CD4-positive, alpha-beta T cell treated with Interleukin-12 subunit alpha and Interleukin-12 subunit beta, for 1 hour (primary cell): ENCODE measurements around the gene TPRN.
A peak's percentile ranks its signal among the peaks of the same experiment; 100 is the strongest.

Experiments used
- DNase-seq: peaks from one replicate; pipeline ENCODE4 v3.0.0-alpha.2; 2020

Gene TPRN

DNA sequence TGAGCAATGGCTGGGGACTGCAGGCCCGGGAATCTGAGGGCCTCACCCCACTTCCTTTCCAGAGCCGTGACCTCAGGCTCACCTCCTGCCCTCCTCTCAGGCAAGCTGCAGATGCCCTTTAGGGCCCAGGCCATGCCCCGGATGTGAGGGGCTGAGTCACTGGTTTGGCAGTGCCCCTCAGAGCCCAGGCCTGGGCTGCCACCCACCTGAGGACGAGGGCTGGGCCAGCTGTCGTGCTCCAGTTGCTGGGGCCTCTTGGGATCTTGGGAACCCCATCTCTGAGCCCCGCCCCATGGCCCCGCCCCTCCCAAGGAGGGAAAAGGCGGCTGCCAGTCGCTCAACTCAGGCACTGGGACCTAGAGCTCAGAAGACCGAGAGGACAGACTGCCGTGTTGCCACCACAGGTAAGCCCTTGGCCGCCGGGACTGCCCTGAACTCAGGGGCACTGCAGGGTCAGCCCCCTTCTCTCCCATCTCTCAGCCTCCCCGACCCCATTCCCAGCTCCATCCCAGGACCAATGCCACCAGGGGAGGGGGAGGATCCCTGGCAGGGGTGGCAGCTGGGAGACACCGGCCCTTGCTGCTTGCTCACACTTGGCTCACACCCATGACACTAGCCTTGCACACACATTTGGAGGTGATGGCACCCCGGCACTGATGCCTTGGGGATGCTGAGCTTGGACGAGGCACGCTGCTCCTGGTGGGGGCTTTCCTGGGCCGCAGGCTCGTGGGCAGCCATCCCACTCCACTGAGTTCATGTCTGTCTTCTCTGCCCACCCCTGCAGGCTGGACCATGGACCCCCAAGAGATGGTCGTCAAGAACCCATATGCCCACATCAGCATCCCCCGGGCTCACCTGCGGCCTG lies 24.5 kb upstream of the TPRN start, which contains the start of gene CYSRT1:
TSS of gene CYSRT1 (plus strand) at position 345 of the 865 bp plus-strand sequence. CDS start at position 793, 448 bp downstream.
- DNase-seq: no peak

DNA sequence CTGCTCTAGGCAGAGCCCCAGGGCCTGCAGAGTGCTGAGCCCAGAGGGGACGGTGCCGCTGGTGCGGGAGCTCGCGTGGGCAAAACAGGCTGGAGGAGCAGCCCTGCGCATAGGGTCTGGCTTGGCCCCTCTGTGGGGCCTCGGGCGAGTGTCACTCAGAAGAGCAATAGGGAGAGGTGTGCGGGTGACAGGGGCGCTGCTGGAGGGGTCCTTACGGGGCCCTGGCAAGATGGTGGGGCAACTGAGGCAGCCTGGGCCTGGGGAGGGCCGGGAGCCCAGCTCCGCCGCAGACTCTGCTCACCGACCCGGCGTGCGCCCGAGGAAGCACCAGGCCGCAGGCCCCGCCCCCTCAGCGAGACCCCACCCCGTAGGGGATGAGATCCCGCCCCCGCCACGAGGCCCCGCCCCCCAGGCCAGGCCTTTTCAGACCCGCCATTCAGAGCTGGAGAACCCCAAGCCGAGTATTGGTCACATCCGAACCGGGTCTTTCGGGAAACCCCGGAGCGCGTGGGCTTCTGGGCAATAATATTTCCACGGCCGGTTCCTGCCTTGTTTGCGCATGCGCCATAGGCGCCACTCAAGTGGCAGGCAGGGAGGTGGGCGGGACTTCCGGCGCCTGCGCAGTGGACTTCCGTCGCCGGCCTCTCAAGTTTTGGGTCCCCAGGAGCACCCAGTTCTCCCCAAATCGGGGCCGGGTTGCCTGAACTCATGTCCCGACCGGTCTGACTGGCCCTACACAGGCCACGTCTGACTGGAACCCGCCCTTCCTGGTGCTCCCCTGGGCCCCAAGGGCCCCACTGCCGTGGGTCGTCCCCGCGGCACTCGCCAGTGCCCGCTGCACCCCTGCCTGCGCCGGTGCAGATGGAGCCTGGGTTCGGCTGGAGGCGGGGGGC lies 22.8 kb upstream of the TPRN start:
- DNase-seq: peak; percentile 99

DNA sequence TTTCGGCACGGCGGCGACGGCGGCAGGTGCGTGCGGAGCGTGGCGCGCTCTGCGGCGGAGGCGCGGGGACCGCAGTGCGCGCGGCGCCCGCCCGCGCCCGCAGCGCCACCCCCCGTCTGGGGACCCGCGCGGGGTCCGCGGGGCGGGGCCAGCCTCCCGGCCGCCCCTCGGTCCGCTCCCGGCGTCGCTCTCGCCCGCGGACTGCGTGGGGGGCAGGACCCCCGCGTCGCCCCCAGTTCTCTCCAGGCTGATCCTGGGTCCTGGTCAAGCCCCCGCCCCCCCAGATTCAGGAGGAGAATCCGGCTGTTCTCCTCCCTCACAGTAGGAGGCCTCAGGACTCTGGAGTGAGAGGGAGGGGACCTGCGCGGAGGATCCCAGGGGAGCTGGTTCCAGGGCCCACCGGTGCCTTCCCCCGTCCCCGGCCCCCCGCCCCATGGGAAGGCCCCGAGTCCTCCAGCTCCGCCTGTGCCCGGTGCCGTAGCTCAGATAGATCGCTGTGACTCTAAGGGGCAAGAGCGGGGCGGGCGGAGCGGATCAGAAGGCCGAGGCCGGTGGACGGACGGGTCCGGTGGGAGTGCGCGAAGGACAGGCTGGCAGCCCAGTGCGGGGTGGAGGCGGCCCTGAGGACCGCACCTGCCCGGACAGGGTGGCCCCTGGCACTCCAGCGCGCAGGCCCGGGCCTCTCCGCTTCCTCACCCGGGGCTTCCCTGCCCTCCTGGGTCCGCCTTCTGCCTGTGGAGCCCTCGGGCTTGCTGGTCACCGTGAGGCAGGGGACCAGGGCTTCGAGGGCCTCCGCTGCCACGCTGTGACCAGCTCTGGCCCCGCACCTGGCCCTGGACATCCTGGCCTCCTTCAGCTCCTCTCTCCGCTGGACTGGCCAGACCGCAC lies 21.9 kb upstream of the TPRN start, which contains the start of gene RNF208:
TSS of gene RNF208 (minus strand) at position 51 of the 888 bp plus-strand sequence. CDS start 1,028 bp downstream, outside the sequence.
- no peak for DNase-seq

DNA sequence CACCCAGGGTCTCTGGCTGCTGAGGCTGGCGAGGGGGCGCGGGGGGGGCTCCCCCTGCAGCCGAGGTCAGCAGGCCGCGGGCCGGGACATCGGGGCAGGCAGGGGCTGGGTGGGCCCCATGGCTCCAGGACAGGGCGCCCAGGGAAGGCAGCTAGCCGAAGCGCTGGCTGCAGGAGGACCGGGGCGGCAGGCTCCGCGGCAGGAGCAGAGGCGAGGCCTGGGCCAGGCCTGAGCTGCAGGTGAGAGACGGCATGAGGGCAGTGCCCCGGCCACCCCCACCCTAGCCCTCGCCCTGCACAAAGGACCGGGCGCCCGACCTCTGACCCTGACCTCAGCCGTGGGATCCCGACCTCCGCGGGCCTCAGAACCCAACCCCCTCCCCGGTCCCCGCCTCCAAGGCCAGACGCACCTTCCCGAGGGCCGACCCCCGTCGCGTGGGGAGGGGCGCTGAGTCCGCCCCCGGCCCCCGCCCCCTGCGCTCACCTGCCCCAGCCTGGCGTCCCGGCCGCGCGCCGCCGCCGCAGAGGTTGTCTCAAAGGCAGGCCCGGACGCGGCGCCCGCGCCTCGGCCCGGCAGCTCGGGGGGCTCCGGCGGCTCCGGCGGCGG lies 21.1 kb upstream of the TPRN start:
- no peak for DNase-seq

DNA sequence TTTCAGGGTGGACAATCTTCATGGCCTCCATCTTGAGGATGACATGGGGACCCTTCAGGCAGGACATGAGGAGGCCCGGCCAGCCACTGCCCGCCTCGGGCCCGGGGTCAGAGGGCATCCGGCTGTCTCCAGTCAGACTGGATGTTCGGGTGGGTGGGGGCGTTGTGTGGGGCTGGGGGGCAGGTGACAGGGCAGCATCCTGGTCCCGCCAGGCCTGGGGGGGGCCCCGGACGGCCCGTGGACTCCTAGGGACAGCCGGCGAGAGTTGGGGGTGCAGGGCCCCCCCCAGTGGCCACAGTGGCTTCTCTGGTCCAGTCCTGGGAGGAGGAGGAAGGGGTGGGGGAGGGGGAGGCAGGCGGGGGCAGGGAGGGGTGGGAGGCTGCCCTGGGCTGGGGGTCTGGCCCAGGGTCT lies 20.6 kb upstream of the TPRN start:
- DNase-seq: no peak

DNA sequence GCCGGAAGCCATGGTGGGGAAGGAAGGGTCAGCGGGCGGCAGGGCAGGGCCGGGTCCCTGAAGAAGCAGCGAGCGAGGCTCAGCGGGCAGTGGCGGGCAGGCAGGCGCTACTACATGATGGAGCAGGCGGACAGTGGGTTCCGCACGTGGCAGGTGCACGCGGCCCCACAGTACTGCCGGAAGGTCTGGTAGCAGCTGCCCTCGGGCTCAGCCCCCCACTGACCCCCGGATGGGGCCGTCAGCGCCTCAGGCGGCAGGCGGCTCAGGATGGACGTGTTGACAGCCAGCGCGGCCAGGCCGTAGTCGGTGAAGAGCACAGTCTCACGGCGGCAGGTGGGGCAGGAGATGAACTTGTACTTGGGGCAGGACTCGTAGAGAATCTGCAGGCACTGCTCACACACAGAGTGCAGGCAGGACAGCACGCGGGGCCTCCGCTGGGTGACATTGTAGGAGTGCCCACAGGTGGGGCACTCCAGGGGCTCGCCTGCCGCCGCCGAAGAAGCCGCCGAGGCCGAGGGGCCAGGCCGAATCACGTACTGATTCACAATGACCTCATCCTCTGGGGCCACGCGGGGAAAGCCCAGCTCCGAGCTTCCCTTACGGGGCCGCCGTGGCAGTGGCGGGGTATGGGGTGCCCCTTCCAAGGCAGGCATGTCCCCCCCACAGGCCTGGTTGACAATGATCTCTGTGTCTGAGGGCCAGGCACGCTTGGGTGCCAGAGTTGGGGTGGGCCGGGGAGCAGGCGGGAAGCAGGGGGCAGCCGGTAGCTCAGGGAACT lies 20.0 kb upstream of the TPRN start:
- no peak for DNase-seq

DNA sequence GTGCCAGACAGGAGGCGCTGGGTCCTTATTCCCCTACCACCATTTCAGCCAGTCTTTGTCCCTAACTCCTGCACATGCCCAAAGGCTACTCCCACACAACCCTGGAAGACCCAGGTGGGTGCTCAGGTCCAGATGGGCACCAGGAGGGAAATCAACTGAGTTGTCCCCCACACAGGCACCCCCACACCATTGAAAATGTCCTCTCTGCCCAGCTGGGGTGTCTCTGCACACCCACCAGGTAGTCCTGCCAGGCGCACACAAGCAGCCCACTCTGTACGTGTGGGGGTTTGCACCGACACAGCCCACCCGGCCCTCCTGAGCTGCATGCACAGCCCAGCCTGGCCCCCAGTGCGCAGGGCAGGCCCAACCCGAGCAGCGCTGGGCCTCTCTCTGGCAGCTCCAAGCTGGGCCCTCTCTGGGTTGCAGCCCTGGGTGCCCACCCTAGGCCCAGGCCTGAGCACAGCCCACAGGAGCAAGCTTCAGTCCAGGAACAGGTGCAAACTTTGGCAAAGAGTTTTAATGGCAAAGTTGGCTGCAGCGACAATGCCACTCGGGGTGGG lies 19.3 kb upstream of the TPRN start:
- no peak for DNase-seq

DNA sequence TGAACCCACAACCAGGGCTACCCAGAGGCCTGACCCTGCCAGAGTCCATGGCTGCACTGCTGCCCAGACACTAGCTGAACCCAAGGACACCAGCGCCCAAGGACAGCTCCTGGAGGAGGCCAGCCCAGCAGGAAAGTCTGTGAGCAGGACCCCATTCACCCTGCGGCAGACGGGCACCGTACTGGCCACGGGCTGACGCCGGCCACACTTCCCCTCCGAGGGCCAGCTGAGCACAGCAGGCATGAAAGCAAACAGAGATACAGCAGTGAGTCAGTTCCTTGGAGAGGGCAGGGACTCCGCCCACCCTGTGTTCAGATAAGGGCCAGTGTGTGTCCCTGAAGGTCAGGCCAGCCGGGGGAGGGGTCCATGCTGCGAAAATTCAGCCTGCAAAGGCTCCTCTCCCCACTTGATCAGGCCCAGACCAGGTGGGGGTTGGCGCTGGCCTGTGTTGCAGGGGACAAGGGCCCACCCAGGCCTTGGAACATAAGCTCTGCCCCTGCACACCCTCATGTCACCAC lies 18.3 kb upstream of the TPRN start:
- no peak for DNase-seq

DNA sequence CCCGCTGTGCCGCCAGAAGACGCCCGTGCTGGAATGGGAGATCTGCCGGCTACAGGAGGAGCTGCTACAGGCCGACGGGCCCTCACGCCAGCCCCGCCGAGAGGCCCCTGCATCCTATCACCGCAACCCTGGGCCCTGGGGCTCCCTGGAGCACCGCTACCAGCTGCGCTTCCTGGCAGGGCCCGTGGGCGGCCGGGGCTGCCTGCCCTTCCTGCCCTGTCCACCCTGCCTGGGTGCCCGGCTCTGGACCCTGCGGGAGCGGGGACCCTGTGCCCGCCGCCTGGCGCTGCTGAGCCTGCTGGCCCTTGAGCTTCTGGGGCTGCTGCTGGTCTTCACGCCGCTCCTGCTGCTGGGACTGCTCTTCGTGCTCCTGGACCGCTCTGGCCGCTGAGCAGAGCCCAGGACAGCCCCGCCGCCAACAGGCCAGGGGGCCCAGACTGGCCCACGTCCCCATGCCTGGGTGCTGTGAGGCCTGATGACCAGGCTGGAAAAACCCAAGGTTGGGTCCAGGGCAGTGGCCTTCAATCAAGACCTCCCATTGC lies 17.7 kb upstream of the TPRN start:
- no peak for DNase-seq

DNA sequence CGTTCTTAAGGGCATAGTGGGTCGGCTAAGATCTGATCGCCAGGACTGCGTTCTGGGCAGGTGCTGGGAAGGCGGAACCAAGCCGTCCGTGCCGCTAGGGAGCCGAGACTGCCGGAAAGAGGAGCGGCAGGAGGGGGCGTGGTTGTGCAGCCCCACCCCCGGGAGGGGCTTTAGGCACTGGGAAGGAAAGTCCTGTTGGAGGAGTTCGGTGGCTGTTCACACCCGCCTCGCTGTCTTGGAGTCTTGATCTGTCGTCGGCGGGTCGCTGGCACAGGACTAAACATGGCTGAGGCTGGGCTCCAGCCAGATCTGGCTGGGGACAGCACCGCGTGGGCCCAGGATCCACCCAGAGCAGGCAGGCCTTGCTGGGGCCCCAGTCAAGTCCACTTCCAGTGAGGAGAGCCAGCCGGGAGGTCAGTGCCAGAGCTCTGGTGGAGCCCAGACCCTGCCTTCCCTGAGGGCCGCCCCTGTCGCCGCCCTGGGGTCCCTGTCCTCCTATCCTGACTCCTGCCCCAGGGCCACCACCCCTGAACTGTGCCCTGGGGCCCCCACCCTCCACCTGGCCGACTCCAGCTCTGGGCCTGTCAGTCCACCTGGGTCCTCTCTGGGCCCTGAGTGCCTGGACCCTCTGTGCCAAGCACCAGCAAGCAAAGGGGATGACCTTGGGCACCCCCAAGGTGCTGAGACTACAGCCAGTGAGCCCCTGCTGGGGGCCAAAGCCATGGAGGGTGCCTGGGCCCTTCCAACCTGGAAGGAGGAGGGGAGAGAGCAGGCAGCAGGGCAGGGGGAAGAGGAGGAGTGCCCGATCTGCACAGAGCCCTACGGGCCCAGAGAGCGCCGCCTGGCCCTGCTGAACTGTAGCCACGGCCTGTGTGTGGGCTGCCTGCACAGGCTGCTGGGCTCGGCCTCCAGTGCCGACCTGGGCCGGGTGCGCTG lies 17.0 kb upstream of the TPRN start:
- DNase-seq: no peak

DNA sequence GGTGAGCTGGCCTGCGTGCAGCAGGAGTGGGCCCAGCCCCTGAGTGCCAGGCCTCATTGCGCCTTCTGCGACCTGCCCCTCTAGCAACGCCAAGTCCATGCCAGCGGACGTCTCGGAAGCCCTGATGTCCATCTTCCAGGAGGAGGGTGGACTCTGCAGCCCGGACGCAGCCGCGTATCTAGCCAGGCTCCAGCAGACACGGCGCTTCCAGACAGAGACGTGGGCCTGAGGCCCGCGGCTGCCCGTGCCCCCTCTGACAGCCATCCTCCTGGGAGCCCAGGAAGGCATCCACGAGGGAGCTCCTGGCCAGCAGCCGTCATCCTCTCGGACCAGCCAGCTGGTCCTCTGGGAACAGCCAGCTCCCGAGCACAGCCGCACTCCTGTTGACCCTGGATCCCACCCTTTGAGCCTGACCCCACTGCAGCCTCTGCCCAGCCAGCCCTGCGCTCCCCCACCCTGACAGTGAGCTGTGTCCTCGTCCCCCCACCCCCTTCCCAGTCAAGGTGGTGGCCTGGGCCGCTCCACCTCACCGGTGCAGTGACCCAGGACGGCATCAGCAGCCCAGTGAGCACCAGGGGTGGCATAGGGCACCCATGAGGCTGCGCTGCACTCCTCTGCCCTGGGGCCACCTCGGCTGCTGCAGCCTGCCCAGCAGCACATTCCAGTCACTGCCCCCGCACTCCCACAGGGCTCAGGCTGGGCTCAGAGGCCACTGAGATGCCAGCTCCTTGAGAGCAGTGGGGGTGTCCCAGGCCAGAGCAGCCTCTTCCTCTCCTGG lies 15.8 kb upstream of the TPRN start:
- no peak for DNase-seq

DNA sequence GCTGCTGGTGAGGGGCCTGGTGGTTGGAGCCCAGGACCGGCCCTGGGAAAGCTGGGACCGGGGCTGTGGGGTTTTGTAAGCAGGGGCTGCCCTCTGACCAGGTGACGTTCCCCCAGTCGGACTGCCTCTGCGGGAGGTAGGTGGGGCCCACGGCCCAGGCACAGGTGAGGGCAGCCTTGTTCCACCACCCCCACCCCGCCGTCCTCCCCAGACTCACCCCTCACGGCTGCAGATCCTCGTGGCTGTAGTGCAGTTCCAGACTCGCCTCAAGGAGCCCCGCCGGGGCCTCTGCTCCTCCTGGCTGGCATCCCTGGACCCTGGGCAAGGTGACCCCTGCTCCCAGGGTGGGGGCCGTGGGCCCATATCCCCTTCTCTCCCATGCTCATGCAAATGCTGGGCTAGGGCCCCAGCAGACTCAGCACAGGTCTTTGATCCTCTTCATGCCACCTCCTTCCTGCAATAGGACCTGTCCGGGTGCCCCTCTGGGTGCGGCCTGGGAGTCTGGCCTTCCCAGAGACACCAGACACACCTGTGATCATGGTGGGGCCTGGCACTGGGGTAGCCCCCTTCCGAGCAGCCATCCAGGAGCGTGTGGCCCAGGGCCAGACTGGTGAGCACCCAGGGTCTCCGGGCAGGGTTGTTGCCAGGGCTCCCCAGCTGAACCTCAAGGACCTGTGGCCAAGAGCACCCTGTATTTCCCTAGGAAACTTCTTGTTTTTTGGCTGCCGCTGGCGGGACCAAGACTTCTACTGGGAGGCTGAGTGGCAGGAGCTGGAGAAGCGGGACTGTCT lies 14.8 kb upstream of the TPRN start:
- no peak for DNase-seq

DNA sequence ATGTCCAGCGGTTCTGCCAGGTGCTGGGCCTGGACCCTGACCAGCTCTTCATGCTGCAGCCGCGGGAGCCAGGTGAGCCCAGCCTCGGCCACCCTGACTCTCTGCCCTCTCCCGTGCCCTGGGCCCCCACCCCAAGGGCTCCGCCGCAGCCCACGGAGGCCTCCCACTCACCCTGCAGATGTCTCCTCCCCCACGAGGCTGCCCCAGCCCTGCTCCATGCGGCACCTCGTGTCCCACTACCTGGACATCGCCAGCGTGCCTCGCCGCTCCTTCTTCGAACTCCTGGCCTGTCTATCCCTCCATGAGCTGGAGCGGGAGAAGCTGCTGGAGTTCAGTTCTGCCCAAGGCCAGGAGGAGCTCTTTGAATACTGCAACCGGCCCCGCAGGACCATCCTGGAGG lies 14.1 kb upstream of the TPRN start:
- DNase-seq: no peak

DNA sequence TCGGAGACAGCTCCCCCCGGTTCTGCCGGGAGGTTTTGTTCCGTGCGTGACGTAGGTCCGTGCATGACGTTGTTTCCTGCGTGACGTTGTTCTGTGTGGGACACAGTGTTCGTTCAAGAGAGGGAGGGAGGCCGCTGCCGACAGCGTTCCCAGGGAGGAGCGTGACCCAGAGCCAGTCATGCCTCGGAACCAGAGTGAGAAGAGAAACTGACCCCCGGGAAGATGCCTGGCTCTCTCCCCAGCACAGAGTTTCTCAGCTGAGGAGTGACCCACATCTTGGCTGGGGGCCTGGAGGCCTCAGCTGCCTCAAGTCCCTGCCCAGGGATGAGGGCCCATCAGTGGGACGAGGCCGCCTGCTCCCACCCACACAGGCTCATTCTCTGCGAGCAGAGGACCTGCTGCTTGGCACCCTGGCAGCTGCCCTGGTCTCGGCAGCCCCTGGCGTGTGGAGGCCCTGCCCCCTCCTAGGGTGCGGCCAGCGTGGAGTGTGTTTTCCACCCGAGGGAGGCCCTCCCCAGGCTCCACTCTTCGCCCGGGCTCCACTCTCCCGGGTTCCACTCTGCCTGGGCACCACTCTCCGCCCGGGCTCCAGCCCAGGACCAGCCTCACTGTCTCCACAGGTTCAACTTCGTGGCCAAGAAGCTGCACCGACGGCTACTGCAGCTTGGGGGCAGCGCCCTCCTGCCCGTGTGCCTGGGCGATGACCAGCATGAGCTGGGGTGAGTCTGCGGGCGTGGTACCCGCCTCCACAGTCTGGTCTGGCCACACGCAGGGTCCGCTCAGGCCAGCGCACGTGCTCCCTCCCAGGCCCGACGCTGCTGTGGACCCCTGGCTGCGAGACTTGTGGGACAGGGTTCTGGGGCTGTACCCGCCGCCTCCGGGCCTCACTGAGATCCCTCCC lies 12.9 kb upstream of the TPRN start:
- DNase-seq: no peak

DNA sequence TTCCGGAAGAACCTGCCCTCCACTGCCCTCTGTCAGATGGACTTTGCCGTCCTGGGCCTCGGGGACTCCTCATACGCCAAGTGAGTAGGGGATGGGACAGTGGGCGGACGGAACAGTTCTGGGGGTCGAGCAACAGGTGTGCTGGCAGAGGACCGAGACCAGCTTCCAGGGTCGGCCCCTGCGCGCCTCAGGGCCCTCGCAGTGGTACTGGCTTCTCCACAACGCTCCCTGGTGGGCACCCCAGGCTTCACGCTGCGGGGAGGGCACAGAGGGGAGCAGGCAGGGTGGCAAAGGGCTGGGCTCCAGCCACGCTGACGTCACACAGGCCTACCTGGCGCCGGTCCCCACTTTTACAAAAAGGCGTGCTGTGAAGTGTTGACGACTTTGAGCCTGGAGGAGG lies 12.0 kb upstream of the TPRN start:
- no peak for DNase-seq

DNA sequence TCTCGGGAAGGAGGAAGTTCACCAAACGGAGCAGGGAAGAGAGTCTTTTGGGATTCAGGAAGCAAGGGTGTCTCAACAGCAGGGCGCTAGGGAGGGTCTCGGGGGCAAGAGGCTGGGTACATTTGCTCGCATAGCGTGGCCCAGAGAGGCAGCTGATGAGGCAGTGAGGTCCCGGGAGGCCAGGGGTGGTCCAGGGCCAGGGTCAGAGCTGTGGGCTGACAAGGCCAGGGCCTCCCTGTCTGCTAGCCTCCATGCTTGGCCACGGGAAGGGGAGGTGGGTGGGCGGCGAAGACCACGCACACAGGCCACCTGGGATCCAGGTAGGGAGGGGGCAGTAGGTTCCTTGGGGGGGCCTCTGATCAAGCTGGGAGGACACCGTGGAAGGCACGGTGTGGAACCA lies 11.0 kb upstream of the TPRN start:
- no peak for DNase-seq

DNA sequence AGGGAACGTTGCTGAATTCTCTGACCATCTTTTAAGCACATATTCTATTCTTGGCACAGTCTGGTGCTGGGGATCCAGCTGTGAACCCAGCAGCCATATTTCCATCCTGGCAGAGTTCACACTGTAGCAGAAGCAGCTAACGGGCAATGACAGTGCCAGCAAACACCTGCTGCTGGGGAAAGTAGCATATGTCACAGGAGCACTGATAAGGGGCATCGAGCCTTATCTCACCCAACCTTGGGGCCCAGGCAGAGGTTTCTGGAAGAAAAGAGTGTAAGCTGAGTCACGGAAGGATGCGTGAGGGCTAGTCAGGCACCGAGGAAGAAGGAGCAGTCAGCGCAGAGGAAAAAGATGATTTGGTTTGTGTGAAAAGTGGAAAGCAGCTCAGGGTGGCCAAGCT lies 6.1 kb upstream of the TPRN start:
- DNase-seq: no peak
